HEK293T (cell line): ENCODE results near the gene PER3.

Experiments
- ARNT ChIP-seq: fragments of 450-650 bp; IDR thresholded peaks from 2 replicates; pipeline ENCODE4 v1.6.1; 2017; ENCODE audit warnings: mild to moderate bottlenecking
- BHLHE40 ChIP-seq: fragments of 450-650 bp; IDR thresholded peaks from 2 replicates; pipeline ENCODE4 v1.6.1; 2016; ENCODE audit warnings: mild to moderate bottlenecking, moderate library complexity, borderline replicate concordance
- ELF4 ChIP-seq: fragments of 450-650 bp; IDR thresholded peaks from 2 replicates; pipeline ENCODE4 v1.6.1; 2017; ENCODE audit warnings: antibody characterized with exemption
- FOXK2 ChIP-seq: fragments of 450-650 bp; IDR thresholded peaks from 2 replicates; pipeline ENCODE4 v1.6.1; 2016; ENCODE audit warnings: mild to moderate bottlenecking
- HDGF ChIP-seq: fragments of 450-650 bp; IDR thresholded peaks from 2 replicates; pipeline ENCODE4 v1.6.1; 2017; ENCODE audit warnings: antibody characterized with exemption, borderline replicate concordance
- LEF1 ChIP-seq: fragments of 450-650 bp; IDR thresholded peaks from 2 replicates; pipeline ENCODE4 v1.6.1; 2017; ENCODE audit warnings: mild to moderate bottlenecking, borderline replicate concordance
- SP1 ChIP-seq: fragments of 450-650 bp; IDR thresholded peaks from 2 replicates; pipeline ENCODE4 v1.6.1; 2017
- TARDBP ChIP-seq: fragments of 450-650 bp; IDR thresholded peaks from 2 replicates; pipeline ENCODE4 v1.6.1; 2016

- TF ChIP-seq ELF4, result no peak
- no peak for TF ChIP-seq HDGF
- TF ChIP-seq SP1, result no peak
- no peak for TF ChIP-seq FOXK2
- TF ChIP-seq TARDBP, result no peak
- TF ChIP-seq ARNT, result no peak
- TF ChIP-seq LEF1, result no peak
- TF ChIP-seq BHLHE40, result no peak
Observed at GRCh38 chr1:7863756-7864328, 79.8 kb downstream of the PER3 start.
